ENCODE data around the gene TBC1D4. TPM values are rescaled to one million over a fixed set of nuclear protein-coding genes. Genes with fewer than 3 reads are reported as not detected.

The TBC1D4 gene
- total RNA-seq, 2 experiments from 2014 or later: 37.4 to 42.0 TPM

DNA sequence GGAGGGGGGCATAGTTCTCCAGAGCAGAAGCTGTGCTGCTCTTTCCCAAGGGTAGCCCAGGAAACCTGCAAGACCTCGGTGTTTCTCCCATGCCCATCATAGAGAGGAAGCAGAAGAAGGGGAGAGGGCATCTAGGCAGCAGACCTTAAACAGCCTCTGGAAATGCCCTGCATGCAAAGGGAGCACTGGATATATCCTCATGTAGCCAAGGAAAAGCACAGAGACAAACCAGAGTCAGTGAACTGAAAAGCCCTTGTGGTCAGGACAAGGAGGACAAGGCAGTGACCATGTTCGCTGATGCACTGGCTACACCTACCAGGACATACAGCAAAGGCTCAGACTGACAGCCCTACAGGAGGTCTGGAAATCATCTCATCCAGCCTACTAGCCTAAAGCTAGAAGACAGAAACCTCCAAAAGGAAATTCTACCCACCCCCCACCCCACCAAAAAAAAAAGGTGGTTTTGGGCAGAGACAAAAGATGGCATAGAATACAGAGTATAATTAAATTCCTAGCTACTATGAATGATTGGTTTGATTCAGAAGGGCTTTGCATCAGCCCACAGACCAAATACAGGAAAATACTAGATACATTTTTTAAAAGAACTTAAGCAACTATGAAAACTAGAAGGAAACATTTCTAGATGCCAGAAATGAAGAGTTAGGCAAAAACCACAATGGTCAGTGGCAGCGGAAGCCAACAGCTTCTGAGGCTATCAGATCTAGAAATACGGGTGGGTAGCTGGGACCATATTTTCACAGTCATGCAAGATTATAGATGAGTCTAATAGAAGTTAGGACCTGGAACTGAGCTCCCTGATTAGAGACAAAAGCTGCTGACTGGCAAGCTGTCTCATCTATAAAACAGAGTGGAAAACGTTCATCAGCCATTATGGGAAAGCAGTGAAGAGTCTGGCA lies 4.4 kb upstream of the TBC1D4 start:
- Mint-ChIP-seq H3K36me3 (ENCODE audit: low read depth) (peaks cover 4% of the 10 kb centered on the region), H3K4me1 (ENCODE audit: low read depth) (peaks cover 7% of the 10 kb centered on the region), H3K9me3 (no peaks in the 10 kb centered on the region), H3K27me3 (peaks cover 80% of the 10 kb centered on the region), H3K27ac (no peak overlapping the region), H3K4me3 (no peak overlapping the region)
- Histone ChIP-seq H3K36me3 (ENCODE audit: insufficient read depth, low read length) (no peaks in the 10 kb centered on the region), H3K27me3 (ENCODE audit: control insufficient read depth in 1 of 2, insufficient read depth in 2 of 2, low read length in 2 of 2) (peaks cover 22 to 54% of the 10 kb centered on the region in 2 experiments), H3K4me1 (ENCODE audit: insufficient read depth, low read length) (peaks cover 2% of the 10 kb centered on the region), H3K9me3 (ENCODE audit: control insufficient read depth in 1 of 2, insufficient read depth in 1 of 2, low read length in 2 of 2) (peaks cover 0 to 5% of the 10 kb centered on the region in 2 experiments), H3K4me3 (ENCODE audit: low read length) (no peak overlapping the region), H3K27ac (ENCODE audit: low read depth in 1 of 2, low read length in 2 of 2) (no peak overlapping the region)
- ChIA-PET CTCF (no interaction called here), POLR2A (no interaction called here)
- intact Hi-C loops (cut with DNase I, micrococcal nuclease): no loop called here
- ATAC-seq (ENCODE audit: poor library complexity) (no peak), DNase-seq (no peak)
- TF ChIP-seq, protein P1, sequence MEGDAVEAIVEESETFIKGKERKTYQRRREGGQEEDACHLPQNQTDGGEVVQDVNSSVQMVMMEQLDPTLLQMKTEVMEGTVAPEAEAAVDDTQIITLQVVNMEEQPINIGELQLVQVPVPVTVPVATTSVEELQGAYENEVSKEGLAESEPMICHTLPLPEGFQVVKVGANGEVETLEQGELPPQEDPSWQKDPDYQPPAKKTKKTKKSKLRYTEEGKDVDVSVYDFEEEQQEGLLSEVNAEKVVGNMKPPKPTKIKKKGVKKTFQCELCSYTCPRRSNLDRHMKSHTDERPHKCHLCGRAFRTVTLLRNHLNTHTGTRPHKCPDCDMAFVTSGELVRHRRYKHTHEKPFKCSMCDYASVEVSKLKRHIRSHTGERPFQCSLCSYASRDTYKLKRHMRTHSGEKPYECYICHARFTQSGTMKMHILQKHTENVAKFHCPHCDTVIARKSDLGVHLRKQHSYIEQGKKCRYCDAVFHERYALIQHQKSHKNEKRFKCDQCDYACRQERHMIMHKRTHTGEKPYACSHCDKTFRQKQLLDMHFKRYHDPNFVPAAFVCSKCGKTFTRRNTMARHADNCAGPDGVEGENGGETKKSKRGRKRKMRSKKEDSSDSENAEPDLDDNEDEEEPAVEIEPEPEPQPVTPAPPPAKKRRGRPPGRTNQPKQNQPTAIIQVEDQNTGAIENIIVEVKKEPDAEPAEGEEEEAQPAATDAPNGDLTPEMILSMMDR (IDR thresholded peaks at IDR 0.05): no peak

DNA sequence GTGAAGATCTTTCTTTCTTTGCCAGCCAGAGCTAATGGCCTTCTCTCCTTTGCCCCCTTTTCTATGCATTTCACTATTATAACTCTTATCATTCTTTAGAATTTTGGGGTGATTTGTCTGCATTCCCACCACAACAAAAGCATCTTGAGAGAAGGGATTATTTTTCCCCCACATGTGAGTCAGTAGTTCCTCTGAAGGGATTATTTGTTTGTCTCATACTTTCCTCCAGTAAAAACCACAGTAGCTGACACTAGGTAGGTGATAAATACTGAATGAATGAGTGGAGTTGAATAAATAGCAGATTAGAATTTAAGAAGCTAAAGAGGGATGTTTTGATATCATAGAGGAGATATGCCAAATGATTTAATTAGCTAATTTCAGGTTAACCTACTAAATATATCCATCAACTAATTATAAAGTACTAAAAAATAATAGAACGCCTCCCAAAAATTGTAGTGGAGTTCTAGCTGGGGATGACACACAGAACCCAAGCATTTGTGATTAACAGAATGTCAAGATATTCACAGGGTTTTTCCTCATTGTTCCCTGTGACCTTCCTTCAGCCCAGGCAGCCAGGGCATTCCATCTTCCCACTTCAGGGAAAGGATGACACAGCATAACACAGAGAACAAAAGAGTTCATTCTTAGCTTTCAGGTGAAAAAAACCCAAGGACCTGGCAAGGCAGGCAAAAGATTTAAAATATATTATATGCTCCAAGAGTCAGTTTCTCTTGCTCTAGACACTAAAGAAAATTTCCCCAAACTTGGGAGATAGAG lies 3.5 kb upstream of the TBC1D4 start:
- H3K4me1 ChIP-seq (ENCODE audit: insufficient read depth, low read length): peaks cover 11% of the 10 kb centered on the region
- Mint-ChIP-seq H3K27ac (no peak overlapping the region), H3K4me3 (no peak overlapping the region), H3K4me1 (ENCODE audit: low read depth) (peaks cover 10% of the 10 kb centered on the region), H3K27me3 (peaks cover 81% of the 10 kb centered on the region), H3K36me3 (ENCODE audit: low read depth) (peaks cover 4% of the 10 kb centered on the region), H3K9me3 (no peaks in the 10 kb centered on the region)
- H3K4me3 ChIP-seq (ENCODE audit: low read length): no peak overlapping the region
- H3K36me3 ChIP-seq (ENCODE audit: insufficient read depth, low read length): no peaks in the 10 kb centered on the region
- no peak overlapping the region for H3K27ac ChIP-seq (ENCODE audit: low read depth in 1 of 2, low read length in 2 of 2)
- ATAC-seq (ENCODE audit: poor library complexity) (no peak), DNase-seq (no peak)
- intact Hi-C loops (cut with DNase I, micrococcal nuclease): no loop called here
- H3K9me3 ChIP-seq (ENCODE audit: control insufficient read depth in 1 of 2, insufficient read depth in 1 of 2, low read length in 2 of 2): peaks cover 0 to 10% of the 10 kb centered on the region in 2 experiments
- ChIA-PET POLR2A (no interaction called here), CTCF (no interaction called here)
- H3K27me3 ChIP-seq (ENCODE audit: control insufficient read depth in 1 of 2, insufficient read depth in 2 of 2, low read length in 2 of 2): peaks cover 30 to 58% of the 10 kb centered on the region in 2 experiments
- TF ChIP-seq, protein P1 (IDR thresholded peaks at IDR 0.05): no peak

- Mint-ChIP-seq H3K9me3 (no peaks in the 10 kb centered on the region), H3K36me3 (ENCODE audit: low read depth) (peaks cover 4% of the 10 kb centered on the region), H3K27me3 (peaks cover 93% of the 10 kb centered on the region), H3K27ac (no peak overlapping the region), H3K4me1 (ENCODE audit: low read depth) (peaks cover 12% of the 10 kb centered on the region), H3K4me3 (peak overlapping the region; percentile 98)
- peaks cover 12% of the 10 kb centered on the region for H3K4me1 ChIP-seq (ENCODE audit: insufficient read depth, low read length)
- H3K27me3 ChIP-seq (ENCODE audit: control insufficient read depth in 1 of 2, insufficient read depth in 2 of 2, low read length in 2 of 2): peaks cover 41 to 78% of the 10 kb centered on the region in 2 experiments
- intact Hi-C loops (cut with DNase I, micrococcal nuclease): loop anchor here (5.0 kb wide), 2 partner anchors 55 to 65 kb away; partner anchors contain the start of genes COMMD6 (in 1 of the 2) and UCHL3 (in 1 of the 2)
- H3K27ac ChIP-seq (ENCODE audit: low read depth in 1 of 2, low read length in 2 of 2): no peak overlapping the region
- TF ChIP-seq, protein P1 (IDR thresholded peaks at IDR 0.05): peak; percentile 16
- POLR2A ChIA-PET: no interaction called here
- DNase-seq: no peak
- no peaks in the 10 kb centered on the region for H3K36me3 ChIP-seq (ENCODE audit: insufficient read depth, low read length)
- CTCF ChIA-PET: interaction anchor here (0.9 to 1.1 kb wide), 2 partner anchors 50 to 72 kb away, joined by 3 to 4 read pairs; no protein-coding TSS in a partner anchor
- peak overlapping the region; percentile 76 for H3K4me3 ChIP-seq (ENCODE audit: low read length)
- ATAC-seq (ENCODE audit: poor library complexity): no peak
- H3K9me3 ChIP-seq (ENCODE audit: control insufficient read depth in 1 of 2, insufficient read depth in 1 of 2, low read length in 2 of 2): peaks cover 0 to 10% of the 10 kb centered on the region in 2 experiments
Observed at GRCh38 chr13:75482820-75483079, 781 bp upstream of the TBC1D4 start.

Data from CD4-positive, alpha-beta T cell (primary cell).